ENCODE data around the gene KCNK2. TPM values are rescaled to one million over a fixed set of nuclear protein-coding genes. Genes with fewer than 3 reads are reported as not detected.

Gene KCNK2
- total RNA-seq, 1 experiment from 2014 or later: 0.18 TPM

GRCh38 chr1:215260711-215261110 lies 178.2 kb downstream of the KCNK2 start:
- Mint-ChIP-seq H3K27me3 (ENCODE audit: insufficient read depth, unreplicated experiment) (peaks cover 2% of the 10 kb centered on the region), H3K4me3 (ENCODE audit: unreplicated experiment) (no peak overlapping the region), H3K27ac (ENCODE audit: unreplicated experiment) (no peak overlapping the region), H3K9me3 (ENCODE audit: unreplicated experiment) (no peaks in the 10 kb centered on the region), H3K4me1 (ENCODE audit: low read depth, unreplicated experiment) (no peaks in the 10 kb centered on the region), H3K36me3 (ENCODE audit: insufficient read depth, unreplicated experiment) (no peaks in the 10 kb centered on the region)
- H3K4me3 ChIP-seq (ENCODE audit: low read depth, low read length): no peak overlapping the region
- no peak for TF ChIP-seq CTCF (IDR thresholded peaks at IDR 0.05; ENCODE audit: insufficient read depth in 1 of 2, low read depth in 1 of 2, low read length in 1 of 2, severe bottlenecking in 1 of 2, unreplicated experiment in 1 of 2)
- POLR2A ChIA-PET: no interaction called here
- CTCF ChIA-PET: no interaction called here
- no peaks in the 10 kb centered on the region for H3K9me3 ChIP-seq
- H3K27me3 ChIP-seq (replicated peaks; ENCODE audit: control insufficient read depth, insufficient read depth, low read length): no peaks in the 10 kb centered on the region
- no TSS peak for BruUV-seq (replicated peaks)
- intact Hi-C loops (cut with micrococcal nuclease; ENCODE audit: unreplicated experiment): no loop called here
- no peaks in the 10 kb centered on the region for H3K36me3 ChIP-seq (ENCODE audit: control insufficient read depth, insufficient read depth, low read length)
- DNase-seq: no peak
- H3K4me1 ChIP-seq: no peaks in the 10 kb centered on the region

- BruUV-seq (replicated peaks): no TSS peak
- TF ChIP-seq CTCF (IDR thresholded peaks at IDR 0.05; ENCODE audit: insufficient read depth in 1 of 2, low read depth in 1 of 2, low read length in 1 of 2, severe bottlenecking in 1 of 2, unreplicated experiment in 1 of 2): no peak
- H3K4me1 Mint-ChIP-seq (ENCODE audit: low read depth, unreplicated experiment): no peaks in the 10 kb centered on the region
- peaks cover 2% of the 10 kb centered on the region for H3K27me3 Mint-ChIP-seq (ENCODE audit: insufficient read depth, unreplicated experiment)
- Histone ChIP-seq H3K36me3 (ENCODE audit: control insufficient read depth, insufficient read depth, low read length) (no peaks in the 10 kb centered on the region), H3K4me1 (no peaks in the 10 kb centered on the region), H3K9me3 (no peaks in the 10 kb centered on the region), H3K27me3 (replicated peaks; ENCODE audit: control insufficient read depth, insufficient read depth, low read length) (no peaks in the 10 kb centered on the region), H3K4me3 (ENCODE audit: low read depth, low read length) (no peak overlapping the region)
- H3K27ac Mint-ChIP-seq (ENCODE audit: unreplicated experiment): no peak overlapping the region
- CTCF ChIA-PET: no interaction called here
- intact Hi-C loops (cut with micrococcal nuclease; ENCODE audit: unreplicated experiment): no loop called here
- POLR2A ChIA-PET: no interaction called here
- H3K36me3 Mint-ChIP-seq (ENCODE audit: insufficient read depth, unreplicated experiment): no peaks in the 10 kb centered on the region
- DNase-seq: no peak
- H3K4me3 Mint-ChIP-seq (ENCODE audit: unreplicated experiment): no peak overlapping the region
- no peaks in the 10 kb centered on the region for H3K9me3 Mint-ChIP-seq (ENCODE audit: unreplicated experiment)
Measured at GRCh38 chr1:215262106-215262505, 179.6 kb downstream of the KCNK2 start.

- H3K4me3 ChIP-seq (ENCODE audit: low read depth, low read length): no peak overlapping the region
- no peak for DNase-seq
- Mint-ChIP-seq H3K27ac (ENCODE audit: unreplicated experiment) (no peak overlapping the region), H3K4me3 (ENCODE audit: unreplicated experiment) (no peak overlapping the region), H3K4me1 (ENCODE audit: low read depth, unreplicated experiment) (no peaks in the 10 kb centered on the region), H3K36me3 (ENCODE audit: insufficient read depth, unreplicated experiment) (no peaks in the 10 kb centered on the region), H3K27me3 (ENCODE audit: insufficient read depth, unreplicated experiment) (peaks cover 2% of the 10 kb centered on the region), H3K9me3 (ENCODE audit: unreplicated experiment) (no peaks in the 10 kb centered on the region)
- H3K9me3 ChIP-seq: no peaks in the 10 kb centered on the region
- no peaks in the 10 kb centered on the region for H3K36me3 ChIP-seq (ENCODE audit: control insufficient read depth, insufficient read depth, low read length)
- no peak for TF ChIP-seq CTCF (IDR thresholded peaks at IDR 0.05; ENCODE audit: insufficient read depth in 1 of 2, low read depth in 1 of 2, low read length in 1 of 2, severe bottlenecking in 1 of 2, unreplicated experiment in 1 of 2)
- POLR2A ChIA-PET: no interaction called here
- H3K4me1 ChIP-seq: no peaks in the 10 kb centered on the region
- no TSS peak for BruUV-seq (replicated peaks)
- CTCF ChIA-PET: no interaction called here
- H3K27me3 ChIP-seq (replicated peaks; ENCODE audit: control insufficient read depth, insufficient read depth, low read length): no peaks in the 10 kb centered on the region
- intact Hi-C loops (cut with micrococcal nuclease; ENCODE audit: unreplicated experiment): no loop called here
Measured at GRCh38 chr1:215263636-215264035, 181.1 kb downstream of the KCNK2 start.
